Caco-2 (cell line): ENCODE measurements around the gene HOXD10. TPM values are rescaled to one million over a fixed set of nuclear protein-coding genes. Genes with fewer than 3 reads are reported as not detected.

Experiments
- BruUV-seq: library from RNA; stranded (reverse); fragments of 400-500 nt; replicated peaks from 2 replicates; lab custom pipeline; 2021; lab: Mats Ljungman, UMichigan
- CTCF ChIA-PET: fragments of 300-600 bp; sonication (Branson Sonifier 250); formaldehyde crosslinking; loops from one replicate; lab custom pipeline; 2022; ENCODE audit warnings: antibody characterized with exemption; lab: Charles Lee
- POLR2A ChIA-PET: fragments of 300-600 bp; sonication (Branson Sonifier 250); formaldehyde crosslinking; loops from one replicate; lab custom pipeline; 2022; ENCODE audit warnings: antibody characterized with exemption; lab: Charles Lee
- DNase-seq, 2 experiments: peaks; one replicate each; pipeline versions ENCODE4 v3.0.0 to v3.0.0-alpha.2; 2020 to 2022
- H3K27me3 ChIP-seq: replicated peaks from 2 replicates; pipeline ENCODE4 v1.6.0; 2011; ENCODE audit warnings: low read length; ENCODE audit not compliant: control insufficient read depth, insufficient read depth
- H3K36me3 ChIP-seq: 2 replicates; pipeline ENCODE4 v1.5.1; 2011; ENCODE audit warnings: low read length; ENCODE audit not compliant: control insufficient read depth, insufficient read depth
- H3K4me1 ChIP-seq: fragments of 250-450 bp; sonication (Bioruptor Pico); 2 replicates; pipeline ENCODE4 v1.5.1; 2020; ENCODE audit warnings: mild to moderate bottlenecking
- H3K4me3 ChIP-seq: 2 replicates; pipeline ENCODE4 v1.5.1; 2011; ENCODE audit warnings: low read depth, mild to moderate bottlenecking, control low read depth, low read length
- H3K9me3 ChIP-seq: fragments of 250-450 bp; sonication (Bioruptor Pico); 2 replicates; pipeline ENCODE4 v1.5.1; 2020; ENCODE audit warnings: mild to moderate bottlenecking, moderate library complexity
- H3K27ac Mint-ChIP-seq: one replicate; pipeline ENCODE4 v1.8.0; 2022; ENCODE audit warnings: mixed read lengths; ENCODE audit not compliant: unreplicated experiment
- H3K27me3 Mint-ChIP-seq: one replicate; pipeline ENCODE4 v1.8.0; 2022; ENCODE audit warnings: mixed read lengths; ENCODE audit not compliant: insufficient read depth, unreplicated experiment
- H3K36me3 Mint-ChIP-seq: one replicate; pipeline ENCODE4 v1.8.0; 2022; ENCODE audit warnings: mild to moderate bottlenecking, mixed read lengths; ENCODE audit not compliant: insufficient read depth, unreplicated experiment
- H3K4me1 Mint-ChIP-seq: one replicate; pipeline ENCODE4 v1.8.0; 2022; ENCODE audit warnings: low read depth, mixed read lengths; ENCODE audit not compliant: unreplicated experiment
- H3K4me3 Mint-ChIP-seq: one replicate; pipeline ENCODE4 v1.8.0; 2022; ENCODE audit warnings: mild to moderate bottlenecking, moderate library complexity, mixed read lengths; ENCODE audit not compliant: unreplicated experiment
- H3K9me3 Mint-ChIP-seq: one replicate; pipeline ENCODE4 v1.8.0; 2022; ENCODE audit warnings: mixed read lengths; ENCODE audit not compliant: unreplicated experiment
- CTCF ChIP-seq, 2 experiments: fragments of 200-600 bp in 1 of 2; IDR thresholded peaks; 1 replicate in 1 of 2; 2 replicates in 1 of 2; pipeline versions ENCODE4 v1.5.1 to v1.8.0; 2011 to 2022; ENCODE audit warnings: antibody characterized with exemption in 1 of 2, control low read depth in 1 of 2, inconsistent platforms in 1 of 2, low read depth in 1 of 2, low read length in 1 of 2, mild to moderate bottlenecking in 1 of 2, moderate library complexity in 1 of 2; ENCODE audit not compliant: insufficient read depth in 1 of 2, severe bottlenecking in 1 of 2, unreplicated experiment in 1 of 2
- intact Hi-C: fragments of 100-400 bp; cut with micrococcal nuclease; formaldehyde crosslinking; loops from one replicate; pipeline ENCODE4 v1.10.0; 2022; ENCODE audit not compliant: unreplicated experiment
- total RNA-seq: library from RNA; stranded (reverse); gene quantifications from 2 replicates; pipeline ENCODE4 v1.2.3, GENCODE V29; 2022

The HOXD10 gene
- total RNA-seq, 1 experiment from 2014 or later = not detected

- Mint-ChIP-seq H3K9me3 (no peaks in the 10 kb centered on the region), H3K27me3 (peaks cover 69% of the 10 kb centered on the region), H3K4me3 (no peak overlapping the region), H3K4me1 (no peaks in the 10 kb centered on the region), H3K27ac (no peak overlapping the region), H3K36me3 (no peaks in the 10 kb centered on the region)
- DNase-seq = no peak
- Histone ChIP-seq H3K4me1 (peaks cover 9% of the 10 kb centered on the region; the same call in 1 of the 2 replicates), H3K36me3 (no peaks in the 10 kb centered on the region), H3K27me3 (peaks cover 11% of the 10 kb centered on the region), H3K4me3 (no peak overlapping the region), H3K9me3 (no peaks in the 10 kb centered on the region)
- TF ChIP-seq CTCF (IDR thresholded peaks at IDR 0.05; ENCODE audit: insufficient read depth in 1 of 2, low read depth in 1 of 2, low read length in 1 of 2, severe bottlenecking in 1 of 2, unreplicated experiment in 1 of 2) = no peak
- intact Hi-C loops = loop anchor here (10.0 kb wide), 2 partner anchors 263 to 693 kb away; no protein-coding TSS in a partner anchor
- no TSS peak for BruUV-seq
- CTCF ChIA-PET = interaction anchor here (0.6 to 2.2 kb wide), 4 partner anchors 9 to 533 kb away, joined by 3 to 7 read pairs (median 4); no protein-coding TSS in a partner anchor
- POLR2A ChIA-PET = no interaction called here
Measured at GRCh38 chr2:176121190-176122051, 4.8 kb downstream of the HOXD10 start.

GRCh38 chr2:176122052-176122682, 5.6 kb downstream of the HOXD10 start:
- Mint-ChIP-seq H3K27ac (no peak overlapping the region), H3K27me3 (peaks cover 66% of the 10 kb centered on the region)

More at GRCh38 chr2:176122052-176122682, 5.6 kb downstream of the HOXD10 start:
- Histone ChIP-seq H3K9me3 (no peaks in the 10 kb centered on the region), H3K4me3 (peak overlapping the region; percentile 28), H3K27me3 (peaks cover 11% of the 10 kb centered on the region), H3K4me1 (peaks cover 10% of the 10 kb centered on the region; the same call in 1 of the 2 replicates), H3K36me3 (no peaks in the 10 kb centered on the region)
- ChIA-PET POLR2A (no interaction called here), CTCF (interaction anchor here (1.0 to 2.2 kb wide), 3 partner anchors 10 to 339 kb away, joined by 3 to 7 read pairs (median 5); no protein-coding TSS in a partner anchor)
- no peak for DNase-seq
- Mint-ChIP-seq H3K4me3 (peak overlapping the region; percentile 72), H3K36me3 (no peaks in the 10 kb centered on the region), H3K9me3 (no peaks in the 10 kb centered on the region), H3K4me1 (no peaks in the 10 kb centered on the region)
- intact Hi-C loops = loop anchor here (10.0 kb wide), 2 partner anchors 263 to 693 kb away; no protein-coding TSS in a partner anchor
- no TSS peak for BruUV-seq
- no peak for TF ChIP-seq CTCF (IDR thresholded peaks at IDR 0.05; ENCODE audit: insufficient read depth in 1 of 2, low read depth in 1 of 2, low read length in 1 of 2, severe bottlenecking in 1 of 2, unreplicated experiment in 1 of 2)
